PFSK-1 (cell line): ENCODE data around the gene OR2G2.

Source experiments
- POLR2AphosphoS5 ChIP-seq: IDR thresholded peaks from 2 replicates; pipeline ENCODE4 v1.6.1; 2012; ENCODE audit warnings: low read depth, mild to moderate bottlenecking, control low read depth, low read length, moderate library complexity
- SIN3A ChIP-seq: IDR thresholded peaks from 2 replicates; pipeline ENCODE4 v1.6.1; 2012; ENCODE audit warnings: mild to moderate bottlenecking, low read length, moderate library complexity, borderline replicate concordance; ENCODE audit not compliant: insufficient read depth
- TAF1 ChIP-seq: IDR thresholded peaks from 2 replicates; pipeline ENCODE4 v1.6.1; 2012; ENCODE audit warnings: low read length, control low read depth, borderline replicate concordance; ENCODE audit not compliant: insufficient read depth

GRCh38 chr1:247627951-247628350, 39.8 kb downstream of the OR2G2 start:
- no peak for TF ChIP-seq TAF1
- TF ChIP-seq POLR2AphosphoS5 = no peak
- no peak for TF ChIP-seq SIN3A
